HUES6 (cell line): ENCODE measurements around the gene COL5A1.
"Not testable (repeated sequence)": the region's sequence is repeated elsewhere in the genome, so short reads cannot be mapped to it uniquely, and the experiment has no call there.

Experiments used
- H3K27ac ChIP-seq: 2 replicates; pipeline ENCODE4 v1.7.0; 2013; ENCODE audit warnings: low read depth, mild to moderate bottlenecking, low read length, inconsistent platforms
- H3K27me3 ChIP-seq: 2 replicates; pipeline ENCODE4 v1.6.1; 2013; ENCODE audit warnings: low read length; ENCODE audit not compliant: control insufficient read depth, insufficient read depth
- H3K36me3 ChIP-seq: 2 replicates; pipeline ENCODE4 v1.6.1; 2013; ENCODE audit warnings: low read length; ENCODE audit not compliant: control insufficient read depth, insufficient read depth
- H3K4me1 ChIP-seq: 2 replicates; pipeline ENCODE4 v1.6.1; 2013; ENCODE audit warnings: low read length; ENCODE audit not compliant: control insufficient read depth, insufficient read depth
- H3K4me3 ChIP-seq: 2 replicates; pipeline ENCODE4 v1.5.1; 2013; ENCODE audit warnings: low read depth, low read length
- H3K9ac ChIP-seq: one replicate; pipeline ENCODE4 v1.6.1; 2013; ENCODE audit warnings: mild to moderate bottlenecking, low read length
- H3K9me3 ChIP-seq: 2 replicates; pipeline ENCODE4 v1.6.1; 2013; ENCODE audit warnings: low read depth, low read length; ENCODE audit not compliant: control insufficient read depth, insufficient read depth

COL5A1 gene

GRCh38 chr9:134712926-134713325 is 71.3 kb downstream of the COL5A1 start:
- no peak overlapping the region for H3K9ac ChIP-seq
- H3K27ac ChIP-seq = no peak overlapping the region
- H3K4me1 ChIP-seq = no peaks in the 10 kb centered on the region
- peaks cover 6% of the 10 kb centered on the region; the same call in 1 of the 2 replicates for H3K9me3 ChIP-seq
- peaks cover 20% of the 10 kb centered on the region; the same call in 1 of the 2 replicates for H3K36me3 ChIP-seq
- H3K4me3 ChIP-seq = no peak overlapping the region
- H3K27me3 ChIP-seq = no peaks in the 10 kb centered on the region

GRCh38 chr9:134715536-134715935 is 73.9 kb downstream of the COL5A1 start:
- H3K27ac ChIP-seq, H3K4me1 ChIP-seq, H3K27me3 ChIP-seq, H3K9ac ChIP-seq, H3K9me3 ChIP-seq, H3K4me3 ChIP-seq: not testable (repeated sequence)
- peaks cover 20% of the 10 kb centered on the region; the same call in 1 of the 2 replicates for H3K36me3 ChIP-seq

DNA sequence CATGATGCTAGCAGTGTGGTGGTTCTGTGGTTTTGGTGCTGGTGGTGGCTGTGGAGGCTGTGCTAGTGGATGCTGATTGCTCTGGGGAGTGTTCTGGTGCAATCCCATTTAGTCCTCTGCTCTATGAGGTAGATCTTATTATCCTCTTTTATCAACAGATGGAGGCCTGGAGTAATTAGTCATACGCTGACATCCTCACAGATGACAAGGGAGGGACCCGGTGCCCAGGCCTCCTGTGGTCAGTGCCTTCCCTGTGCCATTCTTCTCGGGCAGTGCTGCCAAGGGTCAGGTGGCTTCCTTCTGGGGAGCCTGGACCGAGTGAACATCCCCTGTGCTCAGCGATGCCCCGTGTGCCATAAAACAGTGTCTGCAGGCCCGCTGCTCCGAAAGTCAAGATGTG is 74.5 kb downstream of the COL5A1 start:
- peaks cover 20% of the 10 kb centered on the region; the same call in 1 of the 2 replicates for H3K36me3 ChIP-seq
- no peak overlapping the region for H3K27ac ChIP-seq
- no peaks in the 10 kb centered on the region for H3K27me3 ChIP-seq
- no peak overlapping the region for H3K4me3 ChIP-seq
- H3K4me1 ChIP-seq = no peaks in the 10 kb centered on the region
- peaks cover 6% of the 10 kb centered on the region; the same call in 1 of the 2 replicates for H3K9me3 ChIP-seq
- no peak overlapping the region for H3K9ac ChIP-seq

- Histone ChIP-seq H3K27ac (no peak overlapping the region), H3K36me3 (peaks cover 20% of the 10 kb centered on the region; the same call in 1 of the 2 replicates), H3K27me3 (no peaks in the 10 kb centered on the region), H3K9me3 (peaks cover 6% of the 10 kb centered on the region; the same call in 1 of the 2 replicates), H3K9ac (no peak overlapping the region), H3K4me1 (no peaks in the 10 kb centered on the region), H3K4me3 (no peak overlapping the region)
Measured at GRCh38 chr9:134717056-134717455, 75.5 kb downstream of the COL5A1 start.

DNA sequence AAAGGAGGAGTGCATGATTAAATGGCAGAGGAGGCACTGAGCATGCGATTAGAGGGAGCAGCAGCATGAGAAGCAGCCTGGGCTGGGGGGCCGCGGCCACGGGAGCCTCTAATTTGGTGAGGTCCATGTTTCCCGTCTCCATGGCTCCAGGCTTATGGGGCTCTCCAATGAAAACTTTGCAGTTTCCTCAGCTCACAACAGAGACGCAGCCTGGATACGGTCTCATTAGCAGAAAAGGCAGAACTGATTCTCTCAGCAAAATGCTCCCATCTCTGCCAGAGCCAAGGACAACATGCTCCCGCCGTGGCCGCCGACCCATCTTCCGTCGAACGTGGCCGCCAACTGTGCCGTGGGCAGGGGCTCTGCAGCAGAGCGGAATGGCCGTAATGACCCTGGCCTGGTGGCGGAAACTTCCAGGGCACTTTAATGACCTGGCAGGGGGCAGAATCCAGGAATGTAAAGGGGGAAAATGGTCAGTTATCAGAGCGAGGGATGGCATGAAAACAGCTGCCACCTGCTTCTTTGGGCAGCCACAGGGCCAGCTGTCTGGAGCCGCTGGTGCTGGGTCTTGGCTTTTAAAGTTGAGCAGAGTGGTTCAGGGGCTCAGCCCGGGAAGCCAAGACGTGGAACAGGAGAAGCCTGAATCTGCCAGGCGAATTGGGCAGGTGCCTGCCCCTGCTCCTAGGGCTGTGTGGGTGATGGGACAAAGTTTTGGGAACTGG is 76.5 kb downstream of the COL5A1 start:
- H3K4me1 ChIP-seq = no peaks in the 10 kb centered on the region
- H3K36me3 ChIP-seq = peaks cover 20% of the 10 kb centered on the region; the same call in 1 of the 2 replicates
- no peaks in the 10 kb centered on the region for H3K27me3 ChIP-seq
- no peak overlapping the region for H3K4me3 ChIP-seq
- no peak overlapping the region for H3K9ac ChIP-seq
- no peak overlapping the region for H3K27ac ChIP-seq
- peaks cover 6% of the 10 kb centered on the region; the same call in 1 of the 2 replicates for H3K9me3 ChIP-seq

- Histone ChIP-seq H3K4me3 (no peak overlapping the region), H3K36me3 (peaks cover 13% of the 10 kb centered on the region; the same call in 1 of the 2 replicates), H3K4me1 (peaks cover 4% of the 10 kb centered on the region; the same call in 1 of the 2 replicates), H3K27ac (no peak overlapping the region), H3K27me3 (no peaks in the 10 kb centered on the region), H3K9me3 (peaks cover 2% of the 10 kb centered on the region; the same call in 1 of the 2 replicates), H3K9ac (no peak overlapping the region)
Measured at GRCh38 chr9:134719331-134719730, 77.7 kb downstream of the COL5A1 start.

- H3K27me3 ChIP-seq = no peaks in the 10 kb centered on the region
- peaks cover 4% of the 10 kb centered on the region; the same call in 1 of the 2 replicates for H3K4me1 ChIP-seq
- H3K27ac ChIP-seq = no peak overlapping the region
- H3K9me3 ChIP-seq = no peaks in the 10 kb centered on the region
- H3K4me3 ChIP-seq = no peak overlapping the region
- H3K36me3 ChIP-seq = peaks cover 13% of the 10 kb centered on the region; the same call in 1 of the 2 replicates
- no peak overlapping the region for H3K9ac ChIP-seq
Measured at GRCh38 chr9:134720136-134720753, 78.6 kb downstream of the COL5A1 start.

DNA sequence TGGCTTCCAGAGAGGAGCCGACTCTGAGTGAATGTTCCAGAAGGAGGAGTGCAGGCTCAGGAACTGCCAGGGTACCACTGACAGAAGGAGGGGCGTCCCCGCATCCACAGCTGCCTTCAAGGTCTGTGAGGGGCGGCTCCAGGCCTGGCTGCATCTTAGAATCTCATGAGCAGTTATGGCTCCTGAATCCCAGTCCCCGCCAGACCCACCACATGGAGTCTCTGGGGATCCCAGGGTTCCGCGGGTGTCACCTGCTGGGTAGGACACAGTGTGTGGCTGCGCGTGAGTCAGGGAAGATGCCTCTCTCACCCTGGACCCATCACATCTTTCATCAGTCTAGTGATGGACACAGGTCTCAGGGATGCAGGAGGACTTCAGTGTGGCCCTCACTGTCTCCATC is 79.2 kb downstream of the COL5A1 start:
- H3K27ac ChIP-seq = no peak overlapping the region
- H3K9ac ChIP-seq = no peak overlapping the region
- H3K27me3 ChIP-seq = no peaks in the 10 kb centered on the region
- H3K4me3 ChIP-seq = no peak overlapping the region
- no peaks in the 10 kb centered on the region for H3K9me3 ChIP-seq
- peaks cover 4% of the 10 kb centered on the region; the same call in 1 of the 2 replicates for H3K4me1 ChIP-seq
- H3K36me3 ChIP-seq = peaks cover 13% of the 10 kb centered on the region; the same call in 1 of the 2 replicates

DNA sequence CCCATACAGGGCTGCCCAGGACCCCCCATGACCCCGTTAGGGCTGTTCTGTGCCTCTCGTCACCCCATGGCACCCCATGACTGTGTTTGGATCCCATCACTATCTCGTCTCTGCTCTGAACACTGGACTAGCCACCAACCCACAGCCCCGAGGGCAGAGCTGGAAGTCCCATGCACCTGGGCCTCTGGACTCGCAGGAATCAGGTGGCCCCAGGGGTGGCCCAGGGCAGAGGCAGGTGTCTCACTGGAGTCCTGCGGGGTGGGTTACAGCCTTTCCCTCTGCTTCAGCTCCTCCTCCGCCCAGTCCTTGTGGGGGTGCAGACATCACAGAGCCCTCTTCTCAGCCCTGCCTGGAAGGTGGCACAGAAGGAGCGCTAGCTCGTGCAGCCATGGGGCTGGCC is 79.7 kb downstream of the COL5A1 start:
- Histone ChIP-seq H3K4me3 (no peak overlapping the region), H3K36me3 (peaks cover 11% of the 10 kb centered on the region; the same call in 1 of the 2 replicates), H3K9me3 (no peaks in the 10 kb centered on the region), H3K27ac (no peak overlapping the region), H3K9ac (no peak overlapping the region), H3K27me3 (no peaks in the 10 kb centered on the region), H3K4me1 (peaks cover 4% of the 10 kb centered on the region; the same call in 1 of the 2 replicates)

DNA sequence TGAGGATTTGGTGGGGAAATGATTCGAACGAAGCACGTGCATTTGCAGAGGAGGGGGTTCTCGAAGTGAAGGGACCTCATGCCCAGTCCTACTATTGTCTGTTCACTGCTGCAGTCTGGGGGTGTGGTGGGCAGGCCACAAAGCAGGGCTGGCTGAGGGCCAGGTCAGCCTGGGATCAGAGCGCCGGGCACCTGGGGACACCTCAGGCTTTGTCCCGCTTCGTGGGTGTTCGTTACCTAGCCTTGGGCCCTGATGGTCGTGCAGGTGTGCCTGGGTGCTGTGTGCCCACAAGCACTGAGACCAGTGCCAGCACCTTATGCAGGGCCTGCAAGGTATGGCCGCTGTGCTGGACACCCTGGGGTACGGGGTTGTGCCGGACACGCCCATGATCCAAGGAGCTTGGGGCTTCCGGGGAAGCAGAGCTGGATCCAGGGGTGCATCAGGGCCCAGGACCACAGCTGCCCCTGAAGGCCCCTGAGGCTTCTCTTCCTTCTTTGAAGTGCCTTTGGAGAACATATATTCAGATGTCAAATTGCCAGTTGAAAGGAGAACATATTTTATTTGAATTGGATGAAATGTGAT is 80.6 kb downstream of the COL5A1 start:
- no peak overlapping the region for H3K27ac ChIP-seq
- H3K4me3 ChIP-seq = no peak overlapping the region
- peaks cover 7% of the 10 kb centered on the region; the same call in 1 of the 2 replicates for H3K36me3 ChIP-seq
- peaks cover 4% of the 10 kb centered on the region; the same call in 1 of the 2 replicates for H3K4me1 ChIP-seq
- H3K27me3 ChIP-seq = no peaks in the 10 kb centered on the region
- H3K9me3 ChIP-seq = no peaks in the 10 kb centered on the region
- no peak overlapping the region for H3K9ac ChIP-seq

GRCh38 chr9:134723037-134723436 is 81.4 kb downstream of the COL5A1 start:
- Histone ChIP-seq H3K4me3 (no peak overlapping the region), H3K36me3 (peaks cover 7% of the 10 kb centered on the region; the same call in 1 of the 2 replicates), H3K4me1 (peaks cover 4% of the 10 kb centered on the region; the same call in 1 of the 2 replicates), H3K9me3 (no peaks in the 10 kb centered on the region), H3K27ac (no peak overlapping the region), H3K27me3 (no peaks in the 10 kb centered on the region), H3K9ac (no peak overlapping the region)
